Gastrocnemius medialis (tissue), 4 donors: ENCODE data around the gene CACNA1F. TPM values are rescaled to one million over a fixed set of nuclear protein-coding genes. Genes with fewer than 3 reads are reported as not detected.

Experiments used
- ATAC-seq, 2 donors: fragments of 150-250 bp; one replicate each; pipeline ENCODE4 v1.9.1; 2016
- DNase-seq, 2 donors: peaks; one replicate each; pipeline ENCODE4 v3.0.0-alpha.2; 2019
- H3K27ac ChIP-seq, 4 donors: fragments of 200-600 bp; sonication (generic); 1 replicate in 1 of 4; 2 replicates in 3 of 4; pipeline ENCODE4 v1.5.1; 2016 to 2018; ENCODE audit warnings: mild to moderate bottlenecking in 2 of 4, moderate library complexity in 1 of 4
- H3K27me3 ChIP-seq, 3 donors: fragments of 200-600 bp; sonication (generic) in 2 of 3; 1 replicate in 1 of 3; 2 replicates in 2 of 3; pipeline versions ENCODE4 v1.5.1 to v1.6.0; 2016 to 2019; ENCODE audit warnings: mild to moderate bottlenecking in 1 of 3, moderate library complexity in 1 of 3
- H3K36me3 ChIP-seq, 2 donors: fragments of 200-600 bp; sonication (generic) in 1 of 2; one replicate each; pipeline ENCODE4 v1.5.1; 2017 to 2018
- H3K4me1 ChIP-seq, 2 donors: fragments of 200-600 bp; sonication (generic) in 1 of 2; one replicate each; pipeline ENCODE4 v1.5.1; 2016 to 2017; ENCODE audit warnings: mild to moderate bottlenecking in 2 of 2
- H3K4me3 ChIP-seq, 4 donors: fragments of 200-600 bp; sonication (generic) in 3 of 4; 1 replicate in 1 of 4; 2 replicates in 3 of 4; pipeline ENCODE4 v1.5.1; 2016 to 2019; ENCODE audit warnings: mild to moderate bottlenecking in 2 of 4
- H3K9me3 ChIP-seq, 3 donors: fragments of 200-600 bp; sonication (generic) in 2 of 3; 1 replicate in 1 of 3; 2 replicates in 2 of 3; pipeline ENCODE4 v1.5.1; 2016 to 2019
- CTCF ChIP-seq, 5 experiments: fragments of 450-650 bp in 3 of 5; fragments of 200-600 bp in 2 of 5; sonication (generic) in 2 of 5; IDR thresholded peaks in 4 of 5; conservative IDR thresholded peaks in 1 of 5; 1 replicate in 4 of 5; 2 replicates in 1 of 5; pipeline ENCODE4 v1.5.1; 2016 to 2019; ENCODE audit warnings: antibody characterized with exemption in 5 of 5, mild to moderate bottlenecking in 3 of 5, moderate library complexity in 3 of 5
- POLR2A ChIP-seq, 2 donors: fragments of 450-650 bp; IDR thresholded peaks; one replicate each; pipeline ENCODE4 v1.6.1; 2017; ENCODE audit warnings: antibody characterized with exemption in 2 of 2, mild to moderate bottlenecking in 2 of 2, moderate library complexity in 2 of 2
- in situ Hi-C, 4 donors: fragments of 200-750 bp; cut with MboI; loops; one replicate each; pipeline versions ENCODE4 v1.15.0 to v1.8.0; 2017; ENCODE audit warnings: low sequenced_read_pairs in 4 of 4
- intact Hi-C: fragments of 100-400 bp; cut with DNase I; formaldehyde crosslinking; loops from one replicate; pipeline ENCODE4 v1.15.1; 2023; ENCODE audit warnings: low total_unique reads
- total RNA-seq, 4 donors: library from RNA; depleted of rRNA; stranded (reverse); fragments of >200 nt; gene quantifications; one replicate each; pipeline versions ENCODE4 v1.1.0 to v1.2.3, GENCODE V29; 2016

The CACNA1F gene
- total RNA-seq, 4 donors from 2014 or later, result not detected

DNA sequence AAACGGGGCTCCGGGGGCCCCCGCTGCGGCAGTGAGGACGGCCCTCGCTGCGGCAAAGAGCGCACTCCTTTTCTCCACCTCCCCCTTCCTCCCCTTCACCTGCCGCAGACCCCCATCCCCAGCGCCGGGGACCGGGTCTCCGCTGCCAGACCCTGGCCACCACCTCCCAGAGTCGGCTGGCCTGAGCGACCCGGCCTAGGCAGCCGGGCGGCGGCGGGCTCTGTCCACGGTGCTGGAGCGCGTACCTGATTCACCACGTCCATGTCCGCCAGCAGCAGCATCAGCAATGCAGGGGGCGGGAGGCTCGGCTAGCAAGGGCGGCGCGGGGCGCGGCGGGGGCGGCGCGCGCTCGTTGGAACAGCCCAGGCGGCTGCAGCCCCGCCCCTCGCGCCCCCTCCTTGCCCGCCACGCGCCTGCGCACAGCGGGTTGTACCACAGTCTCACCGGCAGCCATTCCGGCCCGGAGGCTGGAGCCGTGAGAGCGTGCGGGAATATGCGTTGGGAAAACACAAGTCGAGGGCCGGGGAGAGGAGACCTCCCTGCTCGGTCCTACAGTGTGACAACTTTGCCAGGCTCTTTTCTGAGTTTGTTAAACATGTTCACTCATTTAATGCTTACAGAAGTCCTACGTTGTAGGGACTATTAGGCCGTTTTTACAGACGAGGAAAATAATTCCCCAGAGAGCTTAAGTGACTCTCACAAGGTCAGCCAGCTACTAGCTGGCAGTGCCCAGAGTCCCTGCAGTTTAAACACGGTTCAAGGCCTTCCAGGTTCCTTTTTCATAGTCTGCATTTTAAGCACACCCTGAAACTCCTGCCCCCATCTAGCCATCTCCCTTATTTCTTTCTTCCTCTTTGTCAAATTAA is 33.0 kb downstream of the CACNA1F start, which contains the start of gene SYP:
Gene SYP (minus strand): TSS at position 288 of the 866 bp plus-strand sequence. CDS start 7 bp downstream, at position 281.
- in situ Hi-C loops (no loop called here), intact Hi-C loops (loop anchor here (5.0 kb wide), 2 partner anchors 37 to 67 kb away; partner anchors contain the start of genes CCDC22 and PPP1R3F)
- Histone ChIP-seq H3K36me3 (no peaks in the 10 kb centered on the region), H3K4me3 (peak within 1 kb of the TSS; percentile 6 to 45 (median 38)), H3K27me3 (no peaks in the 10 kb centered on the region), H3K27ac (peak within 1 kb of the TSS; percentile 44 to 60 (median 53)), H3K9me3 (no peaks in the 10 kb centered on the region), H3K4me1 (peaks cover 2 to 3% of the 10 kb centered on the region in 2 donors)
- DNase-seq (peak; percentile 70 to 82), ATAC-seq (peak; percentile 95 to 97)
- TF ChIP-seq CTCF (IDR thresholded peaks at IDR 0.05 in 4 of 5, conservative IDR thresholded peaks at IDR 0.05 in 1 of 5) (no peak), POLR2A (IDR thresholded peaks at IDR 0.05) (peak; percentile 34 to 53)

DNA sequence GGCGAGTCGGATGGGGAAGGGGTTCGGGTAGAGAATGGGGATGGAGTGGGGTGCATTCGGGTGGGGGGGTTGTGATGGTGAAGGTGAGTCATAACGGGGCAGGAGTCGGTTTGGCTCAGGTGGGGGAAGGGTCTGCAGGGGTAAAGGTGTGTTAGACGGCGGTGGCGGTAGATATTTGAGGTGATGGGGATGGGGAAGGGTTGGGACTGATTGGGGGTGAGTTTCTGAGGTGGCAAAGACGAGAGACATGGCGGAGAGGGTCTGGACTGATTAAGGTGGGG is 33.9 kb downstream of the CACNA1F start:
- intact Hi-C loops (no loop called here), in situ Hi-C loops (no loop called here)
- TF ChIP-seq CTCF (IDR thresholded peaks at IDR 0.05 in 4 of 5, conservative IDR thresholded peaks at IDR 0.05 in 1 of 5) (no peak), POLR2A (IDR thresholded peaks at IDR 0.05) (no peak)
- H3K4me1 ChIP-seq, result peaks cover 2 to 3% of the 10 kb centered on the region in 2 donors
- no peak overlapping the region for H3K4me3 ChIP-seq
- H3K27me3 ChIP-seq, result no peaks in the 10 kb centered on the region
- H3K9me3 ChIP-seq, result no peaks in the 10 kb centered on the region
- ATAC-seq, result no peak
- H3K27ac ChIP-seq, result no peak overlapping the region
- no peaks in the 10 kb centered on the region for H3K36me3 ChIP-seq
- no peak for DNase-seq

DNA sequence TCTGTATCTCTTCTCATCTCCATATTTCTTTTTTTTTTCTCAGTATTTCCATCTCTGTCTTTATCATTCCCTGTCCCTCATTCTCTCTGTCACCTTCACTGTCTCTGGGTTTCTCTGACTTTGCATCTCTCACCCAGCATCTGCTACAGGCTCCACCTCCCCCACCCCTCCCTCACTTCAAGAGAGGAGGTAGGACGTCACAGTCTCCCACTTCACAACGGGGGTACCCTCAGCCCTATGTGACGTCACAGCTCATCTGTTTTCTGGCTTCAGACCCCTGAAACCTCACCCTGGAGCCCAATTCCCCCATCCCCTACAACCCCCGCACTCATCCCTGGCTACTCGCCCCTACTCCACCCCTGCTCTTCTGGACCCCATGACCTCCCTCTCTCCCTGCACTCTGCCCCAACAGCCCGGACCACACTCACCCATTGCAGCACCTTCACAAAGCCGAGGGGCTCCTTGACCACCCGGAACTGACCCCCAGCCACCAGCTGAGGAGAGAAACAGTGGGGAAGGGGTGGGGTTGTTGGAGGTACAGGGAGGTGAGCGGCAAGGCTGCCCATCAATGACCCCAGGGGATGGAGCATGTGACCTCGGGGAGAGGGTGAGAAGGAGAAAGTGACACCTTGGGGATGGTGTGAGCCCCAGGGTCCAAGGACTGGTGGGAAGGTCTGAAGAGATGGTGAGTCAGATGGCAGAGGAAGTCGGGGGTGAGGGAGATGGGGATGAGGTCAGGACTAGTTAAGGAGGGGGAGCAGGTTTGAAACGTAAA is 34.4 kb downstream of the CACNA1F start:
- Histone ChIP-seq H3K27ac (no peak overlapping the region), H3K4me3 (no peak overlapping the region), H3K36me3 (no peaks in the 10 kb centered on the region), H3K9me3 (no peaks in the 10 kb centered on the region), H3K27me3 (no peaks in the 10 kb centered on the region), H3K4me1 (peaks cover 2 to 3% of the 10 kb centered on the region in 2 donors)
- no peak for TF ChIP-seq POLR2A (IDR thresholded peaks at IDR 0.05)
- TF ChIP-seq CTCF (IDR thresholded peaks at IDR 0.05 in 4 of 5, conservative IDR thresholded peaks at IDR 0.05 in 1 of 5), result no peak
- ATAC-seq (no peak), DNase-seq (no peak)
- intact Hi-C loops (no loop called here), in situ Hi-C loops (no loop called here)

- DNase-seq (no peak), ATAC-seq (no peak)
- H3K27me3 ChIP-seq, result no peaks in the 10 kb centered on the region
- in situ Hi-C loops (no loop called here), intact Hi-C loops (no loop called here)
- H3K27ac ChIP-seq, result no peak overlapping the region
- peaks cover 2 to 3% of the 10 kb centered on the region in 2 donors for H3K4me1 ChIP-seq
- TF ChIP-seq CTCF (IDR thresholded peaks at IDR 0.05 in 4 of 5, conservative IDR thresholded peaks at IDR 0.05 in 1 of 5) (no peak), POLR2A (IDR thresholded peaks at IDR 0.05) (no peak)
- H3K9me3 ChIP-seq, result no peaks in the 10 kb centered on the region
- no peak overlapping the region for H3K4me3 ChIP-seq
- no peaks in the 10 kb centered on the region for H3K36me3 ChIP-seq
These were observed 35.5 kb downstream of the CACNA1F start for GRCh38 chrX:49197543-49198087.
